SK-N-SH (cell line): Measurements from ENCODE around the gene CREB3L1. TPM values are rescaled to one million over a fixed set of nuclear protein-coding genes. Genes with fewer than 3 reads are reported as not detected.

Source experiments
- CTCF ChIA-PET: fragments of 300-600, 350-600 bp; formaldehyde crosslinking; extraction: SDS; loops from one replicate; lab custom pipeline; 2021; lab: Yijun Ruan, JAX
- POLR2A ChIA-PET: fragments of 350-600 bp; sonication (Branson Sonifier 250); formaldehyde crosslinking; extraction: SDS; loops from one replicate; lab custom pipeline; 2020; ENCODE audit warnings: antibody characterized with exemption, inconsistent platforms; lab: Yijun Ruan, JAX
- DNase-seq: peaks from one replicate; pipeline ENCODE4 v3.0.0; 2012
- H2AFZ ChIP-seq: fragments of 200-600 bp; sonication (generic); 2 replicates; pipeline ENCODE4 v1.8.1; 2016; ENCODE audit warnings: antibody characterized with exemption, mild to moderate bottlenecking, low read depth
- H3F3A ChIP-seq: fragments of 200-600 bp; sonication (generic); replicated peaks from 2 replicates; pipeline ENCODE3; 2016; ENCODE audit warnings: antibody characterized with exemption, mild to moderate bottlenecking; ENCODE audit not compliant: insufficient read depth
- H3K27ac ChIP-seq, 2 experiments: fragments of 200-500 bp in 1 of 2; fragments of 200-600 bp in 1 of 2; sonication (Bioruptor generic) in 1 of 2; sonication (generic), shearing (Covaris generic) in 1 of 2; 2 replicates each; pipeline versions ENCODE4 v1.5.1 to v1.6.1; 2014 to 2016; ENCODE audit warnings: low read depth in 2 of 2, inconsistent platforms in 1 of 2, low read length in 1 of 2, mild to moderate bottlenecking in 1 of 2, mixed read lengths in 1 of 2
- H3K27me3 ChIP-seq: fragments of 200-600 bp; sonication (generic), shearing (Covaris generic); 2 replicates; pipeline ENCODE4 v1.6.1; 2016; ENCODE audit warnings: mixed run types; ENCODE audit not compliant: insufficient read depth
- H3K36me3 ChIP-seq, 2 experiments: fragments of 200-500 bp in 1 of 2; fragments of 200-600 bp in 1 of 2; sonication (Bioruptor generic) in 1 of 2; sonication (generic) in 1 of 2; replicated peaks in 1 of 2; 2 replicates each; pipeline versions ENCODE3 to v1.5.1; 2014 to 2016; ENCODE audit warnings: low read length in 1 of 2, mild to moderate bottlenecking in 1 of 2; ENCODE audit not compliant: insufficient read depth in 2 of 2, control insufficient read depth in 1 of 2
- H3K4me1 ChIP-seq, 2 experiments: fragments of 200-500 bp in 1 of 2; fragments of 200-600 bp in 1 of 2; sonication (Bioruptor generic) in 1 of 2; sonication (generic), shearing (Covaris generic) in 1 of 2; 2 replicates each; pipeline versions ENCODE4 v1.5.1 to v1.6.1; 2014 to 2016; ENCODE audit warnings: low read depth in 1 of 2, low read length in 1 of 2, mixed run types in 1 of 2; ENCODE audit not compliant: insufficient read depth in 2 of 2, control insufficient read depth in 1 of 2
- H3K4me2 ChIP-seq: fragments of 200-600 bp; sonication (generic), shearing (Covaris generic); 2 replicates; pipeline ENCODE4 v1.6.1; 2017; ENCODE audit warnings: mixed run types
- H3K4me3 ChIP-seq, 2 experiments: fragments of 200-500 bp in 1 of 2; fragments of 200-600 bp in 1 of 2; sonication (Bioruptor generic) in 1 of 2; sonication (generic), shearing (Covaris generic) in 1 of 2; 2 replicates each; pipeline versions ENCODE4 v1.5.1 to v1.8.1; 2014 to 2016; ENCODE audit warnings: low read depth in 2 of 2, inconsistent platforms in 1 of 2, low read length in 1 of 2, mild to moderate bottlenecking in 1 of 2, mixed read lengths in 1 of 2, moderate library complexity in 1 of 2
- H3K79me2 ChIP-seq: fragments of 200-600 bp; sonication (generic); 2 replicates; pipeline ENCODE4 v1.8.1; 2017; ENCODE audit warnings: mild to moderate bottlenecking; ENCODE audit not compliant: insufficient read depth
- H3K9ac ChIP-seq: fragments of 200-600 bp; sonication (generic); 2 replicates; pipeline ENCODE4 v1.6.1; 2017; ENCODE audit warnings: mixed run types
- H3K9me2 ChIP-seq: fragments of 200-600 bp; sonication (generic); 2 replicates; pipeline ENCODE4 v1.6.1; 2017; ENCODE audit warnings: mixed run types
- H3K9me3 ChIP-seq: fragments of 200-600 bp; sonication (generic); 2 replicates; pipeline ENCODE4 v1.6.1; 2017; ENCODE audit warnings: mixed run types, mild to moderate bottlenecking, moderate library complexity
- H4K20me1 ChIP-seq: fragments of 200-600 bp; sonication (generic); 2 replicates; pipeline ENCODE4 v1.6.1; 2017; ENCODE audit warnings: mild to moderate bottlenecking, mixed run types; ENCODE audit not compliant: insufficient read depth
- ELF1 ChIP-seq: IDR thresholded peaks from 2 replicates; pipeline ENCODE4 v1.4.0; 2012
- EP300 ChIP-seq, 2 experiments: IDR thresholded peaks; 2 replicates each; pipeline versions ENCODE4 v1.4.0 to v1.6.1; 2012; ENCODE audit warnings: borderline replicate concordance in 1 of 2, low read depth in 1 of 2, low read length in 1 of 2
- EZH2phosphoT487 ChIP-seq: fragments of 200-600 bp; sonication (generic); IDR thresholded peaks from 2 replicates; pipeline ENCODE4 v1.6.1; 2017; ENCODE audit warnings: low read depth, mixed run types, mild to moderate bottlenecking, antibody characterized with exemption, moderate library complexity, borderline replicate concordance
- FOSL2 ChIP-seq: IDR thresholded peaks from 2 replicates; pipeline ENCODE4 v1.4.0; 2012; ENCODE audit warnings: low read depth, mild to moderate bottlenecking, moderate library complexity, borderline replicate concordance
- FOXM1 ChIP-seq: IDR thresholded peaks from 2 replicates; pipeline ENCODE4 v1.4.0; 2012; ENCODE audit warnings: low read depth, mild to moderate bottlenecking
- GABPA ChIP-seq: IDR thresholded peaks from 2 replicates; pipeline ENCODE4 v1.4.0; 2012; ENCODE audit warnings: low read depth, mild to moderate bottlenecking
- GATA2 ChIP-seq: sonication (generic); formaldehyde crosslinking; IDR thresholded peaks from 2 replicates; pipeline ENCODE4 v1.5.0; 2020; ENCODE audit warnings: mild to moderate bottlenecking, missing genetic modification reagents
- MAX ChIP-seq: IDR thresholded peaks from 2 replicates; pipeline ENCODE4 v1.4.0; 2012; ENCODE audit warnings: low read depth
- MEF2A ChIP-seq: IDR thresholded peaks from 2 replicates; pipeline ENCODE4 v1.4.0; 2012; ENCODE audit warnings: low read depth, borderline replicate concordance
- MXI1 ChIP-seq: IDR thresholded peaks from 2 replicates; pipeline ENCODE4 v1.6.1; 2012; ENCODE audit warnings: mild to moderate bottlenecking, low read depth, low read length, improper control_type of control experiment
- NRF1 ChIP-seq: IDR thresholded peaks from 2 replicates; pipeline ENCODE4 v1.6.1; 2012; ENCODE audit warnings: low read depth, mild to moderate bottlenecking, low read length
- PBX3 ChIP-seq: IDR thresholded peaks from 2 replicates; pipeline ENCODE4; 2012
- POLR2AphosphoS5 ChIP-seq: IDR thresholded peaks from 2 replicates; pipeline ENCODE4 v1.6.1; 2012; ENCODE audit warnings: low read depth, low read length
- RCOR1 ChIP-seq: fragments of 150-350 bp; IDR thresholded peaks from 2 replicates; pipeline ENCODE4 v1.6.1; 2017; ENCODE audit warnings: antibody characterized with exemption, low read length
- RFX5 ChIP-seq: IDR thresholded peaks from 2 replicates; pipeline ENCODE4 v1.6.1; 2012; ENCODE audit warnings: mild to moderate bottlenecking, improper control_type of control experiment, low read length
- SIN3A ChIP-seq: IDR thresholded peaks from 2 replicates; pipeline ENCODE4 v1.6.1; 2012; ENCODE audit warnings: low read depth, mild to moderate bottlenecking, low read length, moderate library complexity, borderline replicate concordance
- SMC3 ChIP-seq: IDR thresholded peaks from 2 replicates; pipeline ENCODE4 v1.6.1; 2012; ENCODE audit warnings: low read depth, low read length, improper control_type of control experiment
- TAF1 ChIP-seq: IDR thresholded peaks from 2 replicates; pipeline ENCODE4 v1.6.1; 2012; ENCODE audit warnings: low read depth, mild to moderate bottlenecking, low read length, moderate library complexity, borderline replicate concordance
- TCF12 ChIP-seq: IDR thresholded peaks from 2 replicates; pipeline ENCODE4 v1.4.0; 2012
- TEAD4 ChIP-seq: IDR thresholded peaks from 2 replicates; pipeline ENCODE4 v1.4.0; 2012; ENCODE audit warnings: mild to moderate bottlenecking, borderline replicate concordance; ENCODE audit not compliant: insufficient read depth
- USF1 ChIP-seq: IDR thresholded peaks from 2 replicates; pipeline ENCODE4 v1.4.0; 2012; ENCODE audit warnings: low read depth, borderline replicate concordance
- USF2 ChIP-seq: fragments of 150-350 bp; IDR thresholded peaks from 2 replicates; pipeline ENCODE4 v1.6.1; 2017; ENCODE audit warnings: antibody characterized with exemption, low read length, low read depth, borderline replicate concordance
- YY1 ChIP-seq: IDR thresholded peaks from 2 replicates; pipeline ENCODE4 v1.4.0; 2012; ENCODE audit warnings: low read depth, mild to moderate bottlenecking
- ZBTB33 ChIP-seq: IDR thresholded peaks from 2 replicates; pipeline ENCODE4 v1.4.0; 2012; ENCODE audit warnings: low read depth, borderline replicate concordance
- WGBS: methylation state at CpG from one replicate; pipeline ENCODE4 v1.1.6; 2017; ENCODE audit warnings: low lambda C conversion rate; 5-methylcytosine and 5-hydroxymethylcytosine counted together
- polyA plus RNA-seq, 3 experiments: library from polyadenylated mRNA; depleted of rRNA; stranded (reverse); fragments of >200 nt; gene quantifications; 2 replicates each; pipeline ENCODE4 v1.2.3, GENCODE V29; 2012
- TF ChIP-seq, protein P1 (sequence below): IDR thresholded peaks from 2 replicates; pipeline ENCODE4 v1.6.1; 2012; ENCODE audit warnings: mild to moderate bottlenecking, low read depth, low read length, moderate library complexity

Gene CREB3L1
- polyA plus RNA-seq, 1 of the 3 experiments (the other 2 are of a cell fraction), result 14.0 TPM

GRCh38 chr11:46363455-46364005 lies 86.1 kb downstream of the CREB3L1 start:
- Histone ChIP-seq H3K79me2 (peaks cover 40% of the 10 kb centered on the region), H3K36me3 (peaks cover 0 to 5% of the 10 kb centered on the region in 2 experiments), H3K27ac (peak overlapping the region; percentile 89 to 91), H3K9ac (peak overlapping the region; percentile 67), H3K27me3 (no peaks in the 10 kb centered on the region), H2AFZ (no peak overlapping the region), H3F3A (peaks cover 4% of the 10 kb centered on the region), H3K9me2 (no peaks in the 10 kb centered on the region), H3K9me3 (no peaks in the 10 kb centered on the region), H3K4me2 (peak overlapping the region; percentile 74), H3K4me3 (peak overlapping the region; percentile 14 to 24; a peak in 2 of 4 replicates), H3K4me1 (peaks cover 32 to 54% of the 10 kb centered on the region in 2 experiments; a peak in 3 of 4 replicates), H4K20me1 (no peaks in the 10 kb centered on the region)
- 28% methylated on average over 7 of the region's 21 CpGs for WGBS
- peak; percentile 77 for DNase-seq
- ChIA-PET CTCF (interaction anchor here (1.0 to 18.0 kb wide), 6 partner anchors 13 to 491 kb away, joined by 3 to 423 read pairs (median 4); partner anchors contain the start of genes CHRM4 and DGKZ), POLR2A (no interaction called here)
- TF ChIP-seq USF1, result no peak
- no peak for TF ChIP-seq TAF1
- no peak for TF ChIP-seq GABPA
- no peak for TF ChIP-seq EP300 (IDR thresholded peaks at IDR 0.05; ENCODE audit: borderline replicate concordance in 1 of 2, low read depth in 1 of 2, low read length in 1 of 2)
- TF ChIP-seq ELF1, result no peak
- no peak for TF ChIP-seq EZH2phosphoT487
- TF ChIP-seq GATA2, result no peak
- no peak for TF ChIP-seq RCOR1
- peak; percentile 34; the same call in 1 of the 2 replicates for TF ChIP-seq FOSL2
- no peak for TF ChIP-seq RFX5
- TF ChIP-seq POLR2AphosphoS5, result no peak
- TF ChIP-seq MXI1, result peak; percentile 5; the same call in 1 of the 2 replicates
- TF ChIP-seq NRF1, result no peak
- no peak for TF ChIP-seq FOXM1
- TF ChIP-seq, protein P1, sequence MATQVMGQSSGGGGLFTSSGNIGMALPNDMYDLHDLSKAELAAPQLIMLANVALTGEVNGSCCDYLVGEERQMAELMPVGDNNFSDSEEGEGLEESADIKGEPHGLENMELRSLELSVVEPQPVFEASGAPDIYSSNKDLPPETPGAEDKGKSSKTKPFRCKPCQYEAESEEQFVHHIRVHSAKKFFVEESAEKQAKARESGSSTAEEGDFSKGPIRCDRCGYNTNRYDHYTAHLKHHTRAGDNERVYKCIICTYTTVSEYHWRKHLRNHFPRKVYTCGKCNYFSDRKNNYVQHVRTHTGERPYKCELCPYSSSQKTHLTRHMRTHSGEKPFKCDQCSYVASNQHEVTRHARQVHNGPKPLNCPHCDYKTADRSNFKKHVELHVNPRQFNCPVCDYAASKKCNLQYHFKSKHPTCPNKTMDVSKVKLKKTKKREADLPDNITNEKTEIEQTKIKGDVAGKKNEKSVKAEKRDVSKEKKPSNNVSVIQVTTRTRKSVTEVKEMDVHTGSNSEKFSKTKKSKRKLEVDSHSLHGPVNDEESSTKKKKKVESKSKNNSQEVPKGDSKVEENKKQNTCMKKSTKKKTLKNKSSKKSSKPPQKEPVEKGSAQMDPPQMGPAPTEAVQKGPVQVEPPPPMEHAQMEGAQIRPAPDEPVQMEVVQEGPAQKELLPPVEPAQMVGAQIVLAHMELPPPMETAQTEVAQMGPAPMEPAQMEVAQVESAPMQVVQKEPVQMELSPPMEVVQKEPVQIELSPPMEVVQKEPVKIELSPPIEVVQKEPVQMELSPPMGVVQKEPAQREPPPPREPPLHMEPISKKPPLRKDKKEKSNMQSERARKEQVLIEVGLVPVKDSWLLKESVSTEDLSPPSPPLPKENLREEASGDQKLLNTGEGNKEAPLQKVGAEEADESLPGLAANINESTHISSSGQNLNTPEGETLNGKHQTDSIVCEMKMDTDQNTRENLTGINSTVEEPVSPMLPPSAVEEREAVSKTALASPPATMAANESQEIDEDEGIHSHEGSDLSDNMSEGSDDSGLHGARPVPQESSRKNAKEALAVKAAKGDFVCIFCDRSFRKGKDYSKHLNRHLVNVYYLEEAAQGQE, result no peak
- TF ChIP-seq PBX3, result peak; percentile 40
- TF ChIP-seq USF2, result no peak
- TF ChIP-seq TEAD4, result no peak
- TF ChIP-seq MAX, result peak; percentile 22; the same call in 1 of the 2 replicates
- TF ChIP-seq TCF12, result peak; percentile 51
- peak; percentile 50; the same call in 1 of the 2 replicates for TF ChIP-seq SIN3A
- TF ChIP-seq ZBTB33, result no peak
- no peak for TF ChIP-seq MEF2A
- no peak for TF ChIP-seq SMC3
- TF ChIP-seq YY1, result no peak
